GM19328 (cell line): ENCODE data around the gene ROPN1B.

ENCODE experiments used
- ATAC-seq: cut with Tn5 transposase; IDR thresholded peaks from one replicate; pipeline ENCODE4 v1.9.1; 2021; ENCODE audit warnings: mild to moderate bottlenecking, moderate library complexity; ENCODE audit not compliant: unreplicated experiment

The ROPN1B gene

GRCh38 chr3:126026761-126027160 lies 57.8 kb downstream of the ROPN1B start:
- ATAC-seq, result no peak

- no peak for ATAC-seq
Observed at GRCh38 chr3:126028096-126028495, 59.1 kb downstream of the ROPN1B start.

GRCh38 chr3:126029241-126029640 lies 60.3 kb downstream of the ROPN1B start:
- no peak for ATAC-seq

- no peak for ATAC-seq
Observed at GRCh38 chr3:126030455-126030854, 61.5 kb downstream of the ROPN1B start.

GRCh38 chr3:126031981-126032471 lies 63.0 kb downstream of the ROPN1B start:
- ATAC-seq, result no peak
